ENCODE data around the gene ZNF274.
"Not testable (repeated sequence)": the region's sequence is repeated elsewhere in the genome, so short reads cannot be mapped to it uniquely, and the experiment has no call there.

Gene ZNF274

GRCh38 chr19:58212336-58213074 is 29.6 kb downstream of the ZNF274 start:
- DNase-seq (ENCODE audit: low spot score): no peak

DNA sequence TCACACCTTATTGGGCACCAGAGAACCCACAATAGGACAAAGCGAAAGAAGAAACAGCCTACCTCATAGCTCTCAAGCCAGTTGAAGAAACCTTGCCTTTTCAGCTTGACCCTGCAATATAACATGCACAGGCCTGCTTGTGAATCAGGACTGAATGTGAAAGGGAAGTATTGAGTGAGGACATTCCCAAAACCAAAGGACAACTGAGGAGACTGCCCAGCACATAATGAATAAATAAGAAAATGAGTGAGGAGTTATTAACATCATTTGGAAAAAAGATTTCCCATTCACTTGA is 30.2 kb downstream of the ZNF274 start:
- DNase-seq (ENCODE audit: low spot score): no peak

DNA sequence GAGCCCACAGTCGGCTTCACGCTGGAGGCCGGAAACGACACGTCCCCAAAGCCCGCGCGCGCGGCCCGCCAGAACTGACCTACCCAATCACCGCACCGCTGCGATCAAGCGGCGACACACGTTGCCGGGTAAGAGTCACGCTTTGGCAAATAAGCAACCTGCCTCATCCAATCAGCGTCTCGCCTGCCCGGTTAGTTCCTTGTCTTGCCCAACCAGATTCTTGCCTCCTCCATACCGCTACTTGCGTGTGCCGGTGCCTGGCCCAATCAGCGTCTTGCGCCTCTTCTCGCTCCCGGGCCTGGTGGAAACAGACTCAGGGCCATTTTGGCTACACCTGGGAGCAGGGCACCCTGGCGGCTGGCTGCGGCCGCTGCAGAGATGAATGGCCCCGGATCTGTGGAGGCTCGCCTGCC is 34.2 kb downstream of the ZNF274 start:
- no peak for DNase-seq (ENCODE audit: low spot score)

DNA sequence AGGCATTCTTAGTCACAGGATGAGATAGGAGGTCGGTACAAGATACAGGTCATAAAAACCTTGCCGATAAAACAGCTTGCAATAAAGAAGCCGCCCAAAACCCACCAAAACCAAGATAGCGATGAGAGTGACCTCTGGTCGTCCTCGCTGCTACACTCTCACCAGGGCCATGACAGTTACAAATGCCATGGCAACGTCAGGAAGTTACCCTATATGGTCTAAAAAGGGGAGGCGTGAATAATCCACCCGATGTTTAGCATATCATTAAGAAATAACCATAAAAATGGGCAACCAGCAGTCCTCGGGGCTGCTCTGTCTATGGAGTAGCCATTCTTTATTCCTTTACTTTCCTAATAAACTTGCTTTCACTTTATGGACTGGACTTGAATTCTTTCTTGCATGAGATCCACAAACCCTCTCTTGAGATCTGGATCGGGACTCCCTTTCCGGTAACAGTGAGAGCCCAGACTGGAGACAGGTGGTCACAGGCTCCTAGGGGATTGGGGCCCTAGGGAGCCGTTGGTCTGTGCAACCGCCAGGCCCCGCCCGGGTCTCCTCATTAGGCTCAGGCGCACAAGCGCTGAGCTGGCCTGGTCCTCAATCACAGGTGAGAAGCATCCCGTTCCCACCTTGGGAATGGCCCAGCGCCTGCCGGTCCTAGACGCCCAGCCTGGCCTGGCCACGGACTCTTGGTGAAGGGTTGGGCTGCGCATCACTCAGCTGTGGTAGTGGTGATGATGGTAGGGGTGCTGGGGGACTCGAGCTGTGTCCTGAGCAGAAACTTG is 34.9 kb downstream of the ZNF274 start:
- DNase-seq (ENCODE audit: low spot score): no peak

DNA sequence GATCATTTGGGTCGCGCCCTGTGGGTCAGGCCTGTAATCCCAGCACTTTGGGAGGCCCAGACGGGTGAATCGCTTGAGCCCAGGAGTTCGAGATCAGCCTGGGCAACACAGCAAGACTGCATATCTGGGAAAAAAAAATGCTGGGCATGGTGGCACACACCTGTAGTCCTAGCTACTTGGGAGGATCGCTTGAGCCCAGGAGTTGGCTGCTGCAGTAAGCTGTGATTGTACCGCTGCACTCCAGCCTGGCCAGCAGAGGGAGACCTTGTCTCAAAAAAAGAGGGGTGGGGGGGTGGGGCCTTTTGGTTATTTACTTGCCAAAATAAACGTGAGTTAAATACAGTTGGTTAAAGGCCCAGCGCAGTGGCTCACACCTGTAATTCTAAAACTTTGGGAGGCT is 36.0 kb downstream of the ZNF274 start:
- DNase-seq (ENCODE audit: low spot score): no peak

- DNase-seq (ENCODE audit: low spot score): no peak
Observed at GRCh38 chr19:58227964-58228584, 45.2 kb downstream of the ZNF274 start.

- DNase-seq (ENCODE audit: low spot score): peak; percentile 49
Observed at GRCh38 chr19:58228585-58229254, 45.9 kb downstream of the ZNF274 start, which contains the start of gene ZNF544. TSS of gene ZNF544 (plus strand) at chr19:58228914. CDS start at chr19:58244024, 15,110 bp downstream.

DNA sequence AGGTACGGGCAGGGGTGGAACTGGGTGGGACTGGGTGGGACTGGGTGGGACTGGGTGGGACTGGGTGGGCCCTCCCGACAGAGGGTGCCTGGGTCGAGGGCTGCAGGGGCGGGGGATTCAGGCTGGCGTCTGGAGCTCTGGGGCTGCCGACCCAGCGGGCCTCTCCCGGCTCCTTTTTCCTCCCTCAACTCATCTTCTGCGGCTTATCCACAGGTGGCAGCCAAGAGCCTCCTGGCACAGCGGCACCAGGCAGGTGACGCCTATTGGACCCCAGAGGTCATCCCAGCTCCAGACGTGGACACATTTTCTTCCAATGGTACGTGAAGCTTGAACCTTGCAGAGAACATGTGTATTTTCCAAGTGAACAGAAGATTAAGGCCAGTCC is 46.4 kb downstream of the ZNF274 start:
- peak; percentile 20 for DNase-seq (ENCODE audit: low spot score)

DNA sequence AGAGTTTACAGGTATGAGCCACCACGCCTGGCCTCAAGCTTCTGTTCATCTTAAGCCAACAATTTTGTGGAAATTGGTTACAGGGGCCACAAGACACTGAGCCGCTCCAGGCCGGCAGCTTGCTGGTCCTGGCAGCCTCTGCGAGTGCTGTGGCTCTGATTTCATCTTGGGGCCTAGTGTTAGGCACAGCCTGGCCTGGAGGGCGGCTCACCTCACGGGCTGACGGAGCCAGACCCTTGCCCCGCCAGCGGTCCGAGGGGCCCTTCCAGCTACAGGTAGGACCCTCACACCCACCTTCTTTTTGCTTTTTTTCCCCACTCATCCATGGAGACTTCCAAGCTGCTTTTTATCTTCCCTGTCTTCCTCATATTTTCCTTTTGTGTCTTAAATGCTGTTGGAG is 54.5 kb downstream of the ZNF274 start:
- DNase-seq (ENCODE audit: low spot score): no peak

GRCh38 chr19:58243351-58243750 is 60.5 kb downstream of the ZNF274 start:
- DNase-seq (ENCODE audit: low spot score): no peak

DNA sequence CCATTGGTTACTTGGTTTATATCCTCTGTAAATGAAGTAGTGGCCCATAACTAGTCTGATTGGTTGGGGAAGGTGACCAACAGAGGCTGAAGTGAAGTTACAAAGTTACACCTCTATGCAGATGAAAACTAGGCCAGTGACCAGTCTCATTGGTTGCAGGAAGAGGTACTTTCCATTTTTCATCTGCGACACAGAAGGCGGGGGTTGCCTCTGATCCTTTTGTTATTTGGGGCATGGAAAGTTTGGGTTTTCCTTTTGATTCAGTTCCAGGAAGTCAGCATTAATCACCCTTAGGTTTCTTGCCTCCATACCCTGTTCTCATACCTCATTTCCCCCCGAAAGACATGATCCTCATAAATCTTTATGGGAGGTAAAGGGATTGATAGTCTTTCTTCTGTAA is 66.0 kb downstream of the ZNF274 start:
- DNase-seq (ENCODE audit: low spot score): no peak

DNA sequence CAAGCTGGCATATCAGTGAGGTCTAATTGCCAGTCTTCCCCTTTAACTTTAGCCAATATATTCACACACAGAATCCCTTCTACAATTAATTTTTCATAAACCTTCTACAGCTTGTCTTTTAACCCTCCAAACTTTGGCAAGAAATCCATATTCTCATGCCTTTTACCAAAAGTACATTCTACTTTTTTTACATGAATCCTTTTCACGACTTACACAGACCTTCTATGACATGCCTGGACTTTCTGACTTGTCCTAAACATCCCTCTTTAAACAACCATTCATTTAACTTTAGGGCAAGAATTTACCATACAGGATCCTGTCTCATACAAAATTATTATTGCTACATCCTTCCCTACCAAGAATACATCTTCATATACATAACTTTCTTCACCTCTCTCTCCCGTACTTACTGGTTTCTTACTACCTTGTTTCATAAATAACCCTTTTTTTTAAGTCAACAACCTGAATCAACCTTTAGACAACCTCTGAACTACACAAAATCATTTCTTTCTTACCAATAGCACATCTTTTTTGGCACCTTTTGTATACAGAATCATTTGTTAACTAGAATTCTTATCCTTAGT is 69.3 kb downstream of the ZNF274 start:
- DNase-seq (ENCODE audit: low spot score): no peak

- not testable (repeated sequence) for DNase-seq (ENCODE audit: low spot score)
Observed at GRCh38 chr19:58258259-58258658, 75.4 kb downstream of the ZNF274 start.

- DNase-seq (ENCODE audit: low spot score): no peak
Observed at GRCh38 chr19:58261600-58261967, 78.7 kb downstream of the ZNF274 start.

- no peak for DNase-seq (ENCODE audit: low spot score)
Observed at GRCh38 chr19:58261968-58262921, 79.4 kb downstream of the ZNF274 start.

DNA sequence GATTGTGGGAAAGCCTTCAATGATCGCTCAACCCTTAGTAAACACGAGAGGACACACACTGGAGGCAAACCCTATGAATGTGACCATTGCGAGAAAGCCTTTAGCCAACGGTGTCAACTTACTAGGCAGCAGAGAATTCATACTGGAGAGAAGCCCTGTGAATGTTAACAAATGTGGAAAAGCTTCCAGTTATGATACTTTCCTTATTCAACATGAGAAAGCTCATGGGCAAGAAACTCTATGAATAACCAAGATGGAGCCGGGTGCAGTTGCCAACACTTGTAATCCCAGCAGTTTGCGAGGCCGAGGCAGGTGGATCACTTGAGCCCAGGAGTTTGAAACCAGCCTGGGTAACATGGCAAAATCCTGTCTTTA is 80.0 kb downstream of the ZNF274 start:
- no peak for DNase-seq (ENCODE audit: low spot score)

Data from putamen (tissue), 1 donor.